GM12878 (cell line): ENCODE results near the gene VPS39. TPM values are rescaled to one million over a fixed set of nuclear protein-coding genes. Genes with fewer than 3 reads are reported as not detected.

ENCODE experiments used
- ATAC-seq: fragments of 200-7000 bp; cut with Tn5 transposase; 3 replicates; pipeline ENCODE4 v1.9.1; 2020; ENCODE audit warnings: mild to moderate bottlenecking, moderate library complexity
- BruUV-seq: library from RNA; stranded (reverse); fragments of 400-500 nt; replicated peaks from 2 replicates; lab custom pipeline; 2021; lab: Mats Ljungman, UMichigan
- CTCF ChIA-PET: fragments of 300-600 bp; sonication (Branson Sonifier 250); formaldehyde crosslinking; extraction: SDS; loops from one replicate; lab custom pipeline; 2021; ENCODE audit warnings: inconsistent platforms; lab: Yijun Ruan, JAX
- POLR2A ChIA-PET: fragments of 350-600 bp; formaldehyde crosslinking; extraction: SDS; loops from one replicate; lab custom pipeline; 2021; ENCODE audit warnings: inconsistent platforms; lab: Charles Lee
- RAD21 ChIA-PET: fragments of 300-600 bp; sonication (Branson Sonifier 250); formaldehyde crosslinking; loops from one replicate; lab custom pipeline; 2023; ENCODE audit warnings: antibody characterized with exemption; ENCODE audit not compliant: unreplicated experiment; lab: Charles Lee
- SMC1A ChIA-PET: fragments of 300-600 bp; sonication (Branson Sonifier 250); formaldehyde crosslinking; loops from one replicate; lab custom pipeline; 2023; ENCODE audit not compliant: unreplicated experiment, uncharacterized antibody; lab: Charles Lee
- DNase-seq: peaks from one replicate; pipeline ENCODE4 v3.0.0-alpha.2; 2011; ENCODE audit warnings: low read depth, low spot score
- FAIRE-seq: peaks from 3 replicates; lab custom pipeline; 2011; peaks lifted over from hg19 to GRCh38; lab: Jason Lieb, UNC
- H2AFZ ChIP-seq: 2 replicates; pipeline ENCODE4 v1.6.0; 2011; ENCODE audit warnings: low read depth, low read length, control low read depth; ENCODE audit not compliant: control insufficient read depth
- H3K27ac ChIP-seq: 2 replicates; pipeline ENCODE4 v1.5.1; 2011; ENCODE audit warnings: control low read depth; ENCODE audit not compliant: control insufficient read depth, insufficient read depth
- H3K27me3 ChIP-seq, 2 experiments: replicated peaks in 1 of 2; 2 replicates each; pipeline versions ENCODE4 v1.6.0 to v1.6.1; 2011; ENCODE audit warnings: low read length in 1 of 2; ENCODE audit not compliant: control insufficient read depth in 2 of 2, insufficient read depth in 2 of 2
- H3K36me3 ChIP-seq, 2 experiments: 2 replicates each; pipeline ENCODE4 v1.5.1; 2011; ENCODE audit warnings: low read length in 1 of 2; ENCODE audit not compliant: control insufficient read depth in 2 of 2, insufficient read depth in 2 of 2
- H3K4me1 ChIP-seq: 2 replicates; pipeline ENCODE4 v1.6.1; 2011; ENCODE audit warnings: mild to moderate bottlenecking, low read length, moderate library complexity, mixed read lengths; ENCODE audit not compliant: control insufficient read depth, insufficient read depth
- H3K4me2 ChIP-seq: 2 replicates; pipeline ENCODE4 v1.6.0; 2011; ENCODE audit warnings: control low read depth; ENCODE audit not compliant: control insufficient read depth, insufficient read depth
- H3K4me3 ChIP-seq: fragments of 200-600 bp; sonication (generic); 2 replicates; pipeline ENCODE4 v1.5.1; 2016
- H3K79me2 ChIP-seq: 2 replicates; pipeline ENCODE4 v1.6.0; 2011; ENCODE audit warnings: low read length; ENCODE audit not compliant: control insufficient read depth, insufficient read depth
- H3K9ac ChIP-seq: 2 replicates; pipeline ENCODE4 v1.8.0; 2011; ENCODE audit warnings: low read length, control low read depth, mixed read lengths; ENCODE audit not compliant: control insufficient read depth, insufficient read depth
- H3K9me3 ChIP-seq: replicated peaks from 3 replicates; pipeline ENCODE4 v1.5.1; 2011; ENCODE audit warnings: mild to moderate bottlenecking, low read length; ENCODE audit not compliant: control insufficient read depth, insufficient read depth
- H4K20me1 ChIP-seq: 2 replicates; pipeline ENCODE4 v1.6.0; 2011; ENCODE audit not compliant: control insufficient read depth, insufficient read depth
- EZH2 ChIP-seq: IDR thresholded peaks from 2 replicates; pipeline ENCODE4 v1.6.1; 2012; ENCODE audit warnings: low read depth, mild to moderate bottlenecking, control low read depth, inconsistent platforms, low read length, borderline replicate concordance; ENCODE audit not compliant: control insufficient read depth
- HDAC2 ChIP-seq: fragments of 200-600 bp; sonication (generic); IDR thresholded peaks from 2 replicates; pipeline ENCODE4 v1.6.1; 2017
- HSF1 ChIP-seq: fragments of 150-350 bp; IDR thresholded peaks from 2 replicates; pipeline ENCODE4 v1.6.1; 2014; ENCODE audit warnings: mild to moderate bottlenecking, low read depth, low read length
- KAT2A ChIP-seq: conservative IDR thresholded peaks from 2 replicates; pipeline ENCODE4 v1.6.1; 2011; ENCODE audit warnings: low read depth, low read length; ENCODE audit not compliant: control insufficient read depth
- NFYB ChIP-seq: IDR thresholded peaks from 2 replicates; pipeline ENCODE4 v1.6.1; 2011; ENCODE audit warnings: low read depth, mild to moderate bottlenecking, low read length, improper control_type of control experiment, moderate library complexity; ENCODE audit not compliant: insufficient read depth
- NR2F1 ChIP-seq: fragments of 450-650 bp; conservative IDR thresholded peaks from 2 replicates; pipeline ENCODE4 v1.6.1; 2017; ENCODE audit warnings: mild to moderate bottlenecking
- RBBP5 ChIP-seq: fragments of 200-600 bp; sonication (generic); conservative IDR thresholded peaks from 2 replicates; pipeline ENCODE4 v1.6.1; 2016
- SIX5 ChIP-seq: IDR thresholded peaks from 2 replicates; pipeline ENCODE4 v1.6.1; 2011; ENCODE audit warnings: mild to moderate bottlenecking, low read depth, low read length, moderate library complexity; ENCODE audit not compliant: severe bottlenecking
- STAT3 ChIP-seq: IDR thresholded peaks from 2 replicates; pipeline ENCODE4 v1.6.1; 2011; ENCODE audit warnings: low read depth, low read length, improper control_type of control experiment
- SUZ12 ChIP-seq: fragments of 200-600 bp; sonication (generic); IDR thresholded peaks from one replicate; pipeline ENCODE4 v1.6.1; 2018; ENCODE audit warnings: antibody characterized with exemption, mild to moderate bottlenecking; ENCODE audit not compliant: unreplicated experiment
- YBX1 ChIP-seq: fragments of 450-650 bp; IDR thresholded peaks from 2 replicates; pipeline ENCODE4 v1.6.1; 2016; ENCODE audit warnings: antibody characterized with exemption
- ZNF274 ChIP-seq: IDR thresholded peaks from one replicate; pipeline ENCODE4 v1.8.0; 2011; ENCODE audit not compliant: insufficient read length, insufficient read depth
- ZSCAN29 ChIP-seq: fragments of 450-650 bp; IDR thresholded peaks from 2 replicates; pipeline ENCODE4 v1.6.1; 2017; ENCODE audit warnings: mild to moderate bottlenecking, moderate library complexity
- WGBS: methylation state at CpG from one replicate; pipeline ENCODE4 v1.1.6; 2016; ENCODE audit warnings: low lambda C conversion rate; ENCODE audit not compliant: insufficient replicate concordance, insufficient coverage; ENCODE audit errors: missing lambda C conversion rate; 5-methylcytosine and 5-hydroxymethylcytosine counted together
- in situ Hi-C: fragments of 300-500 bp; cut with MboI; formaldehyde crosslinking; loops from 9 replicates; pipeline ENCODE4 v1.14.3; 2018; ENCODE audit warnings: mixed read lengths
- intact Hi-C: fragments of 100-400 bp; cut with micrococcal nuclease; formaldehyde crosslinking; loops from one replicate; pipeline ENCODE4 v1.14.2; 2022; ENCODE audit not compliant: unreplicated experiment
- polyA plus RNA-seq, 11 experiments: library from polyadenylated mRNA; depleted of rRNA in 4 of 11; unstranded in 6 of 11; stranded (reverse) in 5 of 11; fragments of >200 nt; fragmentation: Nextera tagmentation in 4 of 11; fragmentation: Illumina TruSeq in 1 of 11; extraction: Ambion mirVana in 4 of 11; extraction: Trizol in 1 of 11; gene quantifications; 1 replicate in 1 of 11; 2 replicates in 10 of 11; pipeline versions ENCODE4 v1.2.1 to v1.2.3, GENCODE V29; 2011 to 2016; ENCODE audit warnings: inconsistent platforms in 2 of 11, missing spikeins in 2 of 11, low read depth in 1 of 11
- total RNA-seq, 4 experiments: library from RNA; depleted of rRNA in 3 of 4; stranded (reverse); fragments of >200 nt in 3 of 4; fragmentation: Illumina TruSeq in 1 of 4; extraction: Trizol in 1 of 4; gene quantifications; 2 replicates each; pipeline versions ENCODE4 v1.2.1 to v1.2.3, GENCODE V29; 2013 to 2021
- TF ChIP-seq, protein P1 (sequence below): fragments of 450-650 bp; IDR thresholded peaks from 2 replicates; pipeline ENCODE4 v1.6.1; 2018; ENCODE audit warnings: mild to moderate bottlenecking, low read depth, moderate library complexity; ENCODE audit not compliant: partially characterized antibody
- TF ChIP-seq, protein P2 (sequence below): IDR thresholded peaks from 2 replicates; pipeline ENCODE4 v1.6.1; 2012; ENCODE audit warnings: low read depth, low read length, improper control_type of control experiment
- TF ChIP-seq, protein P3 (sequence below): IDR thresholded peaks from 2 replicates; pipeline ENCODE4 v1.6.1; 2012; ENCODE audit warnings: mild to moderate bottlenecking, low read depth, low read length

The VPS39 gene
- total and polyA plus RNA-seq, 10 of the 15 experiments (the other 5 are each of a cell fraction or from before 2014, with no cell fraction given) = 4.9 to 50.0 (median 36.2) TPM

DNA sequence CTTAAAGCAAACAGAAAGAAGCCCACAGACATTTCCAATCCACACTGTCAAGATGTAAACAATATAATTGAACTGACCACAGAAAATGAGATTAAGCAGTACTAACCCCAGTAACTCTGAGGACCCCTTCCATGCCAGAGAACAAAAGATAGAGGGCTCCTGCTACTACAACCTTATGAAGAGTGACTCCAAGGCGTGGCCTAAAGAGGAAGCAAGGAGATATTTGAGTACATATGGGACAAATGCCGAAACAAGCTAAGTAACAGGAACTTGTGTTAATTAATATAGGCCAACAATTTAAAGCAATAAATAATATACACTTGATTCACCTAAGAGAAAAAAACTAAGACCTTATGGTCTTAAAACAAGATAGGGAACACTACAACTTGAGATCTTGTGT lies 25.0 kb upstream of the VPS39 start:
- Histone ChIP-seq H3K27me3 (no peaks in the 10 kb centered on the region), H4K20me1 (no peaks in the 10 kb centered on the region), H3K27ac (no peak overlapping the region), H3K4me1 (no peaks in the 10 kb centered on the region), H3K36me3 (peaks cover 1 to 20% of the 10 kb centered on the region in 2 experiments), H3K4me2 (no peak overlapping the region), H3K79me2 (no peaks in the 10 kb centered on the region), H2AFZ (no peak overlapping the region), H3K9me3 (no peaks in the 10 kb centered on the region), H3K4me3 (no peak overlapping the region), H3K9ac (no peak overlapping the region)
- CTCF ChIA-PET = no interaction called here
- RAD21 ChIA-PET = no interaction called here
- WGBS = 71% methylated on average over 2 of the region's 2 CpGs
- BruUV-seq = no TSS peak
- no peak for DNase-seq
- SMC1A ChIA-PET = no interaction called here
- intact Hi-C loops (no loop called here), in situ Hi-C loops (no loop called here)
- POLR2A ChIA-PET = no interaction called here
- no peak for FAIRE-seq
- no peak for ATAC-seq
- TF ChIP-seq, protein P1, sequence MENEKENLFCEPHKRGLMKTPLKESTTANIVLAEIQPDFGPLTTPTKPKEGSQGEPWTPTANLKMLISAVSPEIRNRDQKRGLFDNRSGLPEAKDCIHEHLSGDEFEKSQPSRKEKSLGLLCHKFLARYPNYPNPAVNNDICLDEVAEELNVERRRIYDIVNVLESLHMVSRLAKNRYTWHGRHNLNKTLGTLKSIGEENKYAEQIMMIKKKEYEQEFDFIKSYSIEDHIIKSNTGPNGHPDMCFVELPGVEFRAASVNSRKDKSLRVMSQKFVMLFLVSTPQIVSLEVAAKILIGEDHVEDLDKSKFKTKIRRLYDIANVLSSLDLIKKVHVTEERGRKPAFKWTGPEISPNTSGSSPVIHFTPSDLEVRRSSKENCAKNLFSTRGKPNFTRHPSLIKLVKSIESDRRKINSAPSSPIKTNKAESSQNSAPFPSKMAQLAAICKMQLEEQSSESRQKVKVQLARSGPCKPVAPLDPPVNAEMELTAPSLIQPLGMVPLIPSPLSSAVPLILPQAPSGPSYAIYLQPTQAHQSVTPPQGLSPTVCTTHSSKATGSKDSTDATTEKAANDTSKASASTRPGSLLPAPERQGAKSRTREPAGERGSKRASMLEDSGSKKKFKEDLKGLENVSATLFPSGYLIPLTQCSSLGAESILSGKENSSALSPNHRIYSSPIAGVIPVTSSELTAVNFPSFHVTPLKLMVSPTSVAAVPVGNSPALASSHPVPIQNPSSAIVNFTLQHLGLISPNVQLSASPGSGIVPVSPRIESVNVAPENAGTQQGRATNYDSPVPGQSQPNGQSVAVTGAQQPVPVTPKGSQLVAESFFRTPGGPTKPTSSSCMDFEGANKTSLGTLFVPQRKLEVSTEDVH = no peak
- TF ChIP-seq SIX5 (no peak), KAT2A (no peak), HDAC2 (no peak), NR2F1 (no peak), EZH2 (no peak), RBBP5 (no peak), YBX1 (no peak), HSF1 (no peak), ZNF274 (no peak), ZSCAN29 (no peak), STAT3 (no peak), NFYB (no peak), SUZ12 (no peak)
- TF ChIP-seq, protein P2, sequence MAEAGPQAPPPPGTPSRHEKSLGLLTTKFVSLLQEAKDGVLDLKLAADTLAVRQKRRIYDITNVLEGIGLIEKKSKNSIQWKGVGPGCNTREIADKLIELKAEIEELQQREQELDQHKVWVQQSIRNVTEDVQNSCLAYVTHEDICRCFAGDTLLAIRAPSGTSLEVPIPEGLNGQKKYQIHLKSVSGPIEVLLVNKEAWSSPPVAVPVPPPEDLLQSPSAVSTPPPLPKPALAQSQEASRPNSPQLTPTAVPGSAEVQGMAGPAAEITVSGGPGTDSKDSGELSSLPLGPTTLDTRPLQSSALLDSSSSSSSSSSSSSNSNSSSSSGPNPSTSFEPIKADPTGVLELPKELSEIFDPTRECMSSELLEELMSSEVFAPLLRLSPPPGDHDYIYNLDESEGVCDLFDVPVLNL = no peak
- TF ChIP-seq, protein P3, sequence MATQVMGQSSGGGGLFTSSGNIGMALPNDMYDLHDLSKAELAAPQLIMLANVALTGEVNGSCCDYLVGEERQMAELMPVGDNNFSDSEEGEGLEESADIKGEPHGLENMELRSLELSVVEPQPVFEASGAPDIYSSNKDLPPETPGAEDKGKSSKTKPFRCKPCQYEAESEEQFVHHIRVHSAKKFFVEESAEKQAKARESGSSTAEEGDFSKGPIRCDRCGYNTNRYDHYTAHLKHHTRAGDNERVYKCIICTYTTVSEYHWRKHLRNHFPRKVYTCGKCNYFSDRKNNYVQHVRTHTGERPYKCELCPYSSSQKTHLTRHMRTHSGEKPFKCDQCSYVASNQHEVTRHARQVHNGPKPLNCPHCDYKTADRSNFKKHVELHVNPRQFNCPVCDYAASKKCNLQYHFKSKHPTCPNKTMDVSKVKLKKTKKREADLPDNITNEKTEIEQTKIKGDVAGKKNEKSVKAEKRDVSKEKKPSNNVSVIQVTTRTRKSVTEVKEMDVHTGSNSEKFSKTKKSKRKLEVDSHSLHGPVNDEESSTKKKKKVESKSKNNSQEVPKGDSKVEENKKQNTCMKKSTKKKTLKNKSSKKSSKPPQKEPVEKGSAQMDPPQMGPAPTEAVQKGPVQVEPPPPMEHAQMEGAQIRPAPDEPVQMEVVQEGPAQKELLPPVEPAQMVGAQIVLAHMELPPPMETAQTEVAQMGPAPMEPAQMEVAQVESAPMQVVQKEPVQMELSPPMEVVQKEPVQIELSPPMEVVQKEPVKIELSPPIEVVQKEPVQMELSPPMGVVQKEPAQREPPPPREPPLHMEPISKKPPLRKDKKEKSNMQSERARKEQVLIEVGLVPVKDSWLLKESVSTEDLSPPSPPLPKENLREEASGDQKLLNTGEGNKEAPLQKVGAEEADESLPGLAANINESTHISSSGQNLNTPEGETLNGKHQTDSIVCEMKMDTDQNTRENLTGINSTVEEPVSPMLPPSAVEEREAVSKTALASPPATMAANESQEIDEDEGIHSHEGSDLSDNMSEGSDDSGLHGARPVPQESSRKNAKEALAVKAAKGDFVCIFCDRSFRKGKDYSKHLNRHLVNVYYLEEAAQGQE = no peak
